Testis (tissue), 3 donors: Measurements from ENCODE around the gene NRXN3. TPM values are rescaled to one million over a fixed set of nuclear protein-coding genes. Genes with fewer than 3 reads are reported as not detected.

ENCODE experiments used
- DNase-seq: peaks from one replicate; pipeline ENCODE4 v3.0.0-alpha.2; 2019
- H3K27ac ChIP-seq, 2 donors: fragments of 200-600 bp; sonication (generic); one replicate each; pipeline ENCODE4 v1.5.1; 2019
- H3K27me3 ChIP-seq: fragments of 200-600 bp; sonication (generic); one replicate; pipeline ENCODE4 v1.5.1; 2019
- H3K36me3 ChIP-seq: fragments of 200-600 bp; sonication (generic); one replicate; pipeline ENCODE4 v1.5.1; 2017; ENCODE audit warnings: low read depth; ENCODE audit errors: missing control alignments
- H3K4me1 ChIP-seq: fragments of 200-600 bp; sonication (generic); one replicate; pipeline ENCODE4 v1.5.1; 2019
- H3K4me3 ChIP-seq, 2 donors: fragments of 200-600 bp; sonication (generic); one replicate each; pipeline ENCODE4 v1.5.1; 2017 to 2019
- H3K9me3 ChIP-seq: fragments of 200-600 bp; sonication (generic); one replicate; pipeline ENCODE4 v1.5.1; 2017
- POLR2A ChIP-seq: fragments of 450-650 bp; IDR thresholded peaks from one replicate; pipeline ENCODE4 v1.6.1; 2017; ENCODE audit warnings: antibody characterized with exemption, mild to moderate bottlenecking, moderate library complexity
- WGBS, 2 donors: methylation state at CpG; one replicate each; pipeline ENCODE4 v1.1.5; 2018; 5-methylcytosine and 5-hydroxymethylcytosine counted together
- intact Hi-C: fragments of 100-400 bp; cut with DNase I; formaldehyde crosslinking; loops from one replicate; pipeline ENCODE4 v1.15.1; 2023; ENCODE audit warnings: low total_unique reads
- polyA plus RNA-seq: library from polyadenylated mRNA; stranded (reverse); fragments of 350-450 nt; fragmentation: Illumina TruSeq; extraction: RNeasy Lipid Tissue Mini Kit (QIAGEN cat#74804); gene quantifications from one replicate; pipeline ENCODE4 v1.2.3, GENCODE V29; 2014; ENCODE audit warnings: low read depth, low replicate concordance; ENCODE audit not compliant: insufficient read depth
- total RNA-seq, 2 donors: library from RNA; depleted of rRNA; stranded (reverse); fragments of >200 nt; gene quantifications; one replicate each; pipeline ENCODE4 v1.2.3, GENCODE V29; 2016
- TF ChIP-seq, protein P1 (sequence below), 3 experiments: fragments of 450-650 bp in 2 of 3; fragments of 200-600 bp in 1 of 3; sonication (generic) in 1 of 3; IDR thresholded peaks; one replicate each; pipeline ENCODE4 v1.5.1; 2016 to 2019; ENCODE audit warnings: antibody characterized with exemption in 3 of 3, mild to moderate bottlenecking in 2 of 3, moderate library complexity in 1 of 3

NRXN3 gene
- total and polyA plus RNA-seq, 3 donors from 2014 or later = 3.5 to 8.0 (median 3.9) TPM

DNA sequence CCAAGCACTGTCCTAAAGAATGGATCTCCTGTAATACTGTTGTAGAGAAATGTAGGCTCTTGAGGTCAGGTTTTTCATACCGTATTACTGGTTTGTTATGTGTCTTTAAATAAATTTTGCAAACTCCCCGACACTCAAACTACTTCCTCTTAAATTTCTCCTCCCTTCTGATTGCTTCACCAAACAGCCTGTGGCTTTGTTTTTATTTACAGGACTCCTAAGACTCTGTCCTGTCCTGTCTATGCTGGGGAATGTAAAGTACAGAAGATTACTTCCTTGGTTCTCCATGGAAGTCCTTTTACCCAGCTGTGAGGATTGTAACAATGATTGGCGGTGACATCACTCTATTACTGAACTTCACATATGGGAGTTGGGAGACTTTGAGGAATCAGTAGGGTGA is 1167.6 kb downstream of the NRXN3 start:
- Histone ChIP-seq H3K27ac (no peak overlapping the region), H3K27me3 (no peaks in the 10 kb centered on the region), H3K4me1 (peaks cover 3% of the 10 kb centered on the region), H3K36me3 (no peaks in the 10 kb centered on the region), H3K4me3 (no peak overlapping the region), H3K9me3 (no peaks in the 10 kb centered on the region)
- 86% methylated on average over 3 of the region's 3 CpGs for WGBS, 2 donors
- DNase-seq = no peak
- intact Hi-C loops = no loop called here
- TF ChIP-seq POLR2A = no peak
- TF ChIP-seq, protein P1, sequence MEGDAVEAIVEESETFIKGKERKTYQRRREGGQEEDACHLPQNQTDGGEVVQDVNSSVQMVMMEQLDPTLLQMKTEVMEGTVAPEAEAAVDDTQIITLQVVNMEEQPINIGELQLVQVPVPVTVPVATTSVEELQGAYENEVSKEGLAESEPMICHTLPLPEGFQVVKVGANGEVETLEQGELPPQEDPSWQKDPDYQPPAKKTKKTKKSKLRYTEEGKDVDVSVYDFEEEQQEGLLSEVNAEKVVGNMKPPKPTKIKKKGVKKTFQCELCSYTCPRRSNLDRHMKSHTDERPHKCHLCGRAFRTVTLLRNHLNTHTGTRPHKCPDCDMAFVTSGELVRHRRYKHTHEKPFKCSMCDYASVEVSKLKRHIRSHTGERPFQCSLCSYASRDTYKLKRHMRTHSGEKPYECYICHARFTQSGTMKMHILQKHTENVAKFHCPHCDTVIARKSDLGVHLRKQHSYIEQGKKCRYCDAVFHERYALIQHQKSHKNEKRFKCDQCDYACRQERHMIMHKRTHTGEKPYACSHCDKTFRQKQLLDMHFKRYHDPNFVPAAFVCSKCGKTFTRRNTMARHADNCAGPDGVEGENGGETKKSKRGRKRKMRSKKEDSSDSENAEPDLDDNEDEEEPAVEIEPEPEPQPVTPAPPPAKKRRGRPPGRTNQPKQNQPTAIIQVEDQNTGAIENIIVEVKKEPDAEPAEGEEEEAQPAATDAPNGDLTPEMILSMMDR (IDR thresholded peaks at IDR 0.05) = no peak

DNA sequence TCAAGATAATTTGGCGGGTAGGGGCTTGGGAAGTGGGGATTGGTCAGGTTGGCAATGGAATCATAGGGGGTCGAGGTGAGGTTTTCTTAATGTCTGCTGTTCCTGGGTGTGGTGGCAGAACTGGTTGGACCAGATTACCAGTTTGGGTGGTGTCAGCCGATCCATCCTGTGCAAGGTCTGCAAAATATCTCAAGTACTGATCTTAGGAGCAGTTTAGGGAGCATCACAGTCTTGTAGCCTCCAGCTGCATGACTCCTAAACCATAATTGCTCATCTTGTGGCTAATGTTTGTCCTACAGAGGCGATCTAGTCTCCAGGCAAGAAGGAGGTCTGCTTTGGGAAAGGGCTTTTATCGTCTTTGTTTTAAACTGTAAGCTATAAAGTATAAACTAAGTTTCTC is 1172.8 kb downstream of the NRXN3 start:
- DNase-seq = no peak
- intact Hi-C loops = no loop called here
- Histone ChIP-seq H3K27me3 (no peaks in the 10 kb centered on the region), H3K36me3 (no peaks in the 10 kb centered on the region), H3K4me3 (no peak overlapping the region), H3K4me1 (no peaks in the 10 kb centered on the region), H3K27ac (no peak overlapping the region), H3K9me3 (no peaks in the 10 kb centered on the region)
- TF ChIP-seq, protein P1 (IDR thresholded peaks at IDR 0.05) = no peak
- no peak for TF ChIP-seq POLR2A
- 91 to 92% methylated on average over 5 of the region's 5 CpGs for WGBS, 2 donors

DNA sequence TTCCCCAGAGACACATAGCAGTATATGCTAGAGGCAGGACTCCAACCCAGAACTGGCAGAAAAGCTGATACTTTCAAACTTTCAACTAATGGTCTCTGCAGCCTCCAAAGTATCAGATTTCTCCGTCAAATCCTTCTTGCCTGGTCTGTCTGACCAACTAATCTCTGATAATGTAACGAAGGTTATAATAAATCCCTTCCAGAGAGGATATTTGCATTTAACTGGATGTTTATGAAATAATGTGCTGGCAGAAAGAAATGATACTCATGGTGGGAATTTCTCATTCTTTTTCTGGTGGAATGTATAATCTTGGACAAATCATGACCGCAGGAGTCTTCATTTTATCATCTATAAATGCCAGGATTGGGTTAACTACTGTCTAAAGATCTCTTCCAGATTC is 1180.8 kb downstream of the NRXN3 start:
- Histone ChIP-seq H3K27ac (no peak overlapping the region), H3K4me1 (no peaks in the 10 kb centered on the region)

DNA sequence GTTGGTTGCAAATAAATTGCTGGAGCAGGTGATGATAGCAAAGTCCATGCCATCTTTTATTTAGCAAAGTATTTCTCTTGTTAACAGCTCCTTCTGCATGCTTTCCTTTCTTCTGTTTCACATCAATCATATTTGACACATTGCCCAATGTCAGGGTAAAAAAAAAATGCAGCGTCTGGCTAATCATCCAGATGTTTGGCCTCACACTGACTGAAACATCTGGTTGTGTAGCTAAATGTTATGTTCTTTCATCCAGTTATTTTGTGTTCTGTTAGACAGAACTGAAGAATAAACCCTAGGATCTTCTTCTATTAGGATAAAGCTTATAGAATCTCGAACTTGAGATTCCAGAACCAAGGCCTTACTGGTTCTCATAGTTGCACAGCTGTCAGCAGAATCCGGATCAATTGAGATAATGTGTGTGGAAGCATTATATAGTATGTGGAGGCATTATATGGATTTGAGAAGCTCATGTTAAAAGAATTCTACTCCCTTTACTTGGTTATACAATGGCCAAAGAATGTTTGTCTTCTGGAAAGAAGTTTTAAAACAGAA is 1182.0 kb downstream of the NRXN3 start:
- Histone ChIP-seq H3K4me1 (no peaks in the 10 kb centered on the region), H3K9me3 (no peaks in the 10 kb centered on the region), H3K27ac (no peak overlapping the region), H3K36me3 (no peaks in the 10 kb centered on the region), H3K27me3 (no peaks in the 10 kb centered on the region), H3K4me3 (no peak overlapping the region)
- no peak for DNase-seq
- intact Hi-C loops = no loop called here
- no peak for TF ChIP-seq POLR2A
- TF ChIP-seq, protein P1 (IDR thresholded peaks at IDR 0.05) = no peak
- 40 to 56% methylated on average over 3 of the region's 3 CpGs for WGBS, 2 donors

More for the DNA sequence above, 1180.8 kb downstream of the NRXN3 start:
- no peaks in the 10 kb centered on the region for H3K36me3 ChIP-seq
- TF ChIP-seq POLR2A = no peak
- TF ChIP-seq, protein P1 (IDR thresholded peaks at IDR 0.05) = no peak
- no peak overlapping the region for H3K4me3 ChIP-seq
- no peak for DNase-seq
- no peaks in the 10 kb centered on the region for H3K9me3 ChIP-seq
- intact Hi-C loops = no loop called here
- H3K27me3 ChIP-seq = no peaks in the 10 kb centered on the region
- 83 to 93% methylated on average over 3 of the region's 3 CpGs for WGBS, 2 donors

DNA sequence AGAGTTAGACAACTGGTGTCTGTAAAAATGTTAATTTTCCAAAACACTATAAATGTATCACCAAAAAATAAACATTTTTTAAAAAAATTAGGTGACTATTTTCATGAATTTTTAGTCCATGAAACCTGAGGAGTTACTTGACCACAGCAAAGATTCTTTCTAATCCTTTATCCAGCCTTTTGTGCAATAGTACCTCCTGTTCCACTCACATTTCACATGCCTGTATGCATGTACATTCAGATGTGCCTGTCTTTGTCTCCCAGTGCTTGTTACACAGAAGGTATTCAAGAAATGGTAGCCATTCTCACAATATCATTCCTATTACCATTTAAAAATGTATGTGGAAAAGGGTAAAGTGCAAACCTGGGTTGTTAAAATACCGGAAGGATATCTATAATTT is 1184.2 kb downstream of the NRXN3 start:
- Histone ChIP-seq H3K27ac (no peak overlapping the region), H3K9me3 (no peaks in the 10 kb centered on the region), H3K36me3 (no peaks in the 10 kb centered on the region), H3K27me3 (no peaks in the 10 kb centered on the region), H3K4me1 (no peaks in the 10 kb centered on the region), H3K4me3 (no peak overlapping the region)
- intact Hi-C loops = no loop called here
- TF ChIP-seq, protein P1 (IDR thresholded peaks at IDR 0.05) = no peak
- no peak for TF ChIP-seq POLR2A
- 85 to 89% methylated on average over 1 of the region's 1 CpG for WGBS, 2 donors
- DNase-seq = no peak
